Measurements from ENCODE around the gene ELN. TPM values are rescaled to one million over a fixed set of nuclear protein-coding genes. Genes with fewer than 3 reads are reported as not detected.
"Not testable (repeated sequence)": the region's sequence is repeated elsewhere in the genome, so short reads cannot be mapped to it uniquely, and the experiment has no call there.

The ELN gene
- 100 to 1,000 TPM; 354 to 999 TPM for total RNA-seq
- long read RNA-seq, donor 1, transcript ELN-221 (32 exons, 2,583 nt): major isoform, 37 of 395 reads
- long read RNA-seq, donor 1, transcript ELN-209 (32 exons, 3,109 nt): minor isoform, 15 of 395 reads
- long read RNA-seq, donor 1, transcript ELN-201 (33 exons, 3,781 nt): minor isoform, 29 of 395 reads
- long read RNA-seq, donor 1, partial matches to known transcripts: 190 of 395 reads
- long read RNA-seq, donor 1, other reads (novel, unspliced or antisense): 111 of 395 reads
- long read RNA-seq, donor 2, transcript ELN-221 (32 exons, 2,583 nt): major isoform, 20 of 269 reads
- long read RNA-seq, donor 2, transcript ELN-209 (32 exons, 3,109 nt): minor isoform, 8 of 269 reads
- long read RNA-seq, donor 2, transcript ELN-201 (33 exons, 3,781 nt): minor isoform, 16 of 269 reads
- long read RNA-seq, donor 2, partial matches to known transcripts: 76 of 269 reads
- long read RNA-seq, donor 2, other reads (novel, unspliced or antisense): 145 of 269 reads

DNA sequence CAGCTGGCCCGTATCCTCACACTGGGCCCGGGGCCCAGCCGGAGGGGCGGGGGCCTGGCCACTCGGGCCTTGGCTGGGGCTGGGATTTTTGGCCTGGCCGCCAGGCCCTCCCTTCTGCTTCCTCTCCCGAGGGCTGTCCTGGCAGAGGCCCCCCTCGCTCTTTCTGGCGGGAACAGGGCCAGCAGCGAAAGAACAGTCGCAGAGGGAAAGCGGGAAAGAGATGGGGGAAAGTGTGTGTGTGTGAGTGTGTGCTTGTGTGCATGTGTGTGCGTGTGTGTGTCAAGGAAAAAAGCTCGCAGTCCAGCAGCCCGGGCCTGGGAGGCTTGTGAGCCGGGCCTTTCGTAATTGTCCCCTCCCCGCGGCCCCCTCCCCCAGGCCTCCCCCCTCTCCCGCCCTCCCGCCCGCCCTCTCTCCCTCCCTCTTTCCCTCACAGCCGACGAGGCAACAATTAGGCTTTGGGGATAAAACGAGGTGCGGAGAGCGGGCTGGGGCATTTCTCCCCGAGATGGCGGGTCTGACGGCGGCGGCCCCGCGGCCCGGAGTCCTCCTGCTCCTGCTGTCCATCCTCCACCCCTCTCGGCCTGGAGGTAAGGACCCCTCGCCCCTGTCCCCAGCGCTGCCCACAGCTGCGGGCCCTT, at the start of gene ELN:
ELN (plus strand) TSS at position 491 of the 638 bp plus-strand sequence; CDS start at position 506, 15 bp downstream.
- peak; percentile 97 for DNase-seq (ENCODE audit: low spot score)
- intact Hi-C loops (cut with DNase I): loop anchor here (1.0 to 5.0 kb wide), 3 partner anchors 12 to 161 kb away; no protein-coding TSS in a partner anchor

DNA sequence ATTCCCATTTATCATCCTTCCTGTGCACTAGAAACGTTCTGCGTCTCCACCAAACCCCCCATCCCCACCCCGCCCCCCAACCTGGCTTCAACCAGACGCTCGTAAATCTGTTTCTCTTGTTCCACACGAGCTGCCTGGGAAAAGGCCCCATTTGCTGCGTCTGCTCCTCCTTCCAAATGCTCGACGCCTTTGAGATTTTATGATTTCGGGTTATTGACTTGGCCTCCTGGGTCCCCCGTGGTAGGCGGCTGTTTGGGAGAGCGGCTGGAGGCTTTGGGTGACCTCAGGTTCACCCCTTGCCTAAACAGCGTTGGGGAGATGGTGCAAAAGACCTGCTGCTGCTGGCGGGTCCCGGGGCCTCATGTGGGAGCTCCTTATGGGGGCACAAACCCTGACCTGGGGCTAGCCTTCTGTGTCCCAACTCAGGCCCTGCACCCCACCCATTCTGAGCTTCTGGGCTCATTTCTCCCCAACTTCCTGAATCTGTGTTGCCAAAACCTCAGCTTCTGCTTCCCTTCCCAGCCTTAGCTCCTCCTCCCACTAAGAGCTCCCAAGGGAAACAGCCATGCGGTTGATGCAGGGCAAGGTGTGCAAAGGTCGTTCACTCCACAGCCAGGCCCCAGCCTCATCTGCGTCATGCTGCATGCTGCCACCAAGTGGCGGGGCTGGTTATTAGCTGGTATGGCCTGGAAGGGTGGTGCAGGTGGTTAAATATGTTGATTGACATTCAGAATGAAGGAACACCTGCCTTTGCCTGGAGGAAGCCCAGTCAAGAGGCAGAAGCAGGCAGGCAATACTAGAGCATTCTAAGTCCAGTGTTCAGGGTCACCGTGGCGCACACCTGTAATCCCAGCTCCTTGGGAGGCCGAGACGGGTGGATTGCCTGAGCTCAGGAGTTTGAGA, 49.1 kb upstream of the ELN start:
- intact Hi-C loops (cut with DNase I): no loop called here
- DNase-seq (ENCODE audit: low spot score): peak; percentile 76

DNA sequence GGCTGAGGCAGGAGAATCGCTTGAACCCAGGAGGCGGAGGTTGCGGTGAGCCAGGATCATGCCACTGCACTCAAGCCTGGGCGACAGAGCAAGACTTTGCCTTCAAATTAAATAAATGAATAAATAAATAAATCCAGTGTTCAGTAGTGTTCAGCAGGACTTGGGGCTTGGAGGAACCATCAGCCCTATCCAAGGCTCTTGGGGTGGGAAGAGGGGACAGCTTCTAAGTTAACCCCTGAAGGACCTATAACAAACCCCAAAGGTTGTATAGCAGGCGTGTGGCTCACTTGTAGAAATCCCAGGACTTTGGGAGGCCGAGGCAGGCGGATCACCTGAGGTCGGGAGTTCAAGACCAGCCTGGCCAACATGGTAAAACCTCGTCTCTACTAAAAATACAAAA, 48.3 kb upstream of the ELN start:
- DNase-seq (ENCODE audit: low spot score): peak; percentile 37
- intact Hi-C loops (cut with DNase I): not testable (repeated sequence)

DNA sequence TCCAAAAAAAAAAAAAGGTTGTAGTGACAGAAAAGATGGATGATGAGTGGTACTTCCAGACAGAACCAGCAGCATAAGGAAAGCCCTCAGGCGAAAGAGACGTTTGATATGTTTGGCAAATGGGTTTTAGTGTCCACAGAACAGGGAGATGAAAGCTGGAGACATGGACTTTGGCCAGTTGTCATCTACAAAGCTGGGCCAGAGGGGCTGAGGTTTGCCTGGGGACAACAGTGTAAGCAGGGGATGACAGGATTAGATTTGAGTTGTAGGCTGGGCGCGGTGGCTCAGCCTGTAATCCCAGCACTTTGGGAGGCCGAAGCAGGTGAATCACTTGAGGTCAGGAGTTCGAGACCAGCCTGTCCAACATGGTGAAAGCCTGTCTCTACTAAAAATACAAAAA, 47.8 kb upstream of the ELN start:
- intact Hi-C loops (cut with DNase I): no loop called here
- DNase-seq (ENCODE audit: low spot score): no peak

DNA sequence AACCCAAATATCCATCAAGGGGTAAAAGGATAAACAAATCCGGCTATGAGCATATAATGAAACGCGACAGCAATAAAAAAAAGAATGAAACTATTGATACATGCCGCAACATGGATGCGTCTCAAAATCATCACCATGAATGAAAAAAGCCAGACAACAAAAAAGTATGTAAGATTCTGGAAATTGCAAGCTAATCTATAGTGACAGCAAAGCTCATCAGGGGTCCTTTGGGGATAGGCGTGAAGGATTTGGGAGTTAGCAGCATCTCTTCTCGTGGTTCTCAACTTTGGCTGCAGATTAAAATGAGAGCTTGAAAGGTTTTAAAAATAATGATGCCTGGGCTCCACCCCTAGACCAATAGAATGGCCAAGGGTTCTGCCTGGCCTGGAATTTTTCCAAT, 46.0 kb upstream of the ELN start:
- intact Hi-C loops (cut with DNase I): no loop called here
- no peak for DNase-seq (ENCODE audit: low spot score)

DNA sequence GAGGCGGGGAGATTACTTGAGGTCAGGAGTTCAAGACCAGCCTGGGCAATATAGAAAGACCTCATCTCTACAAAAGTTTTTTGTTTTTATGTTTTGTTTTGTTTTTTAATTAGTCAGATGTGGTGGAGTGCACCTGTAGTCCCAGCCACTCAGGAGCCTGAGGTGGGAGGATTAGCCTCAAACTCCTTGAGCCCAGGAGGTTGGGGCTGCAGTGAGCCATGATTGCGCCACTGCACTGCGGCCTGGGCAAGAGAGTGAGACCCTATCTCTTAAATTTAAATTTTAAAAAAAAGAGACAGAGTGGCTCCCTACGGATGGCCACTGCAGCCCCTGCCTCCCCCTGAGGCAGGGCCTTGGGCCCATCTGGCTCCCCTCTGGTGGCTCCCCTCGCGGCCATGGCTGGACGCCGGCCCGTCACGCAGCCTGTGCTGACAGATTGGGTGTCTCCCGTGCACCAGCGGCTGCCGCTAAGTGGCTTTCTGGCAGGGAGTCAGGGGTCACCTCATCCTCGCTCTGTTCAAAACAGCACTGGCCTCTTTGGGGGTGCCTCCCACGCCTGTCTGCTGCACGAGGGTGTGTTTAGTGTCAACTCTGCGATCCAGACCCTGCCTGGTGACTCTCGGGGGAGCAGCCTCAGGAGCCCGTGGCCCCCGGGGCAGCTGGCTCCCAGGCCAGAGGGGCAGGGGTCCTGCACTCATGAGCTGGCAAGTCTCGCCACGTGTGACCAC, 44.4 kb upstream of the ELN start:
- DNase-seq (ENCODE audit: low spot score): peak; percentile 84
- intact Hi-C loops (cut with DNase I): no loop called here

DNA sequence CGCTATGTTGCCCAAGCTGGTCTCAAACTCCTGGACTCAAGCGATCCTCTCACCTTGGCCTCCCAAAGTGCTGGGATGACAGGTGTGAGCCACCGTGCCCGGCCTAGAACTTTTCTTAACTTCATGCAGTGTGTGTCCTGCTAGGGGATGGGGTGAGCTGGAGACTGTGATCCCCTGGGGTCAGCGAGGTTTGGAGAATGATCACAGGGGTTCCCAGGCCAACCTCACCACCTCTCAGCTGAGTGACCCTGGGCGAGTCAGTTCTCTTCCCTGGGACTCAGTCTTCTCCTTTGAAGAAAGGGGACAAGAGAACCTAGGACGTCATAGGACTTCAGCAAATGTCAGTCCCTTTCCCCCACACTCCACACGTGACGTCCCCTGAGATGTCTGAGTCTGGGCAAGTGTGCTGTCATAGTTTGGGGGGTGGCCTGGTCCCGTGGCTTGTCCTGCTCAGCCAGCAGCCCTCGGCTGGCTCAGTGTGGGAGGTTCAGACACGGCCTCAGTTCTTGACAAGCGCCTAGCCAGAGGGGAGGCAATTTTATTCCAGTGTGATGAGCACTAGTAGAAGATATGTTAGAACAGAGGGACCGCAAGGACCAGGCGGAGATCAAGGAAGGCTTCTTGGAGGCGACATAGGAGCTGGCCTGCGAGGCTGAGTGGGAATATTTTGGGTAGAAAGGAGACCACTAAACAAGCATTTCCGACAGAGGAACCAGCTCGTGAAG, 43.3 kb upstream of the ELN start:
- DNase-seq (ENCODE audit: low spot score): no peak
- intact Hi-C loops (cut with DNase I): no loop called here

DNA sequence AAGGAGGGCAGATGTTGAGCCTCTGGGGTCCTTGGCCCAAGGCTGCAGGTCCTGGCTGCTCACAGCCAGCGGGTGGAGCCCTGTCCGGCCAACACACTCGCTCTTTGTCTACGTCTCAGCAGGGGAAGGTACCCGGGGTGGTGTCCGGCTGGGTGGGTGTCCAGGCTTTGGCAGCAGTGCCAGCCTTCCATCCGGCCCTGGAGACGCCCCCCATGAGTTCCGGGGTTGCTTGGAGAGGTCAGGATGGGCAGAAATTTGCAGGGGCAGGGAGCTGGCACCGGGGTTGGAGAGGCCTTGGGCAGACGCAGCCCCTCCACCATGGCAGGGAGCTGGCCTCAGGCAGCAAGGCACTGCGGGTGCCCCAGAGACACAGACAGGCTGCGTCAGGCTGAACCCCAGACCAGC, 42.2 kb upstream of the ELN start:
- no peak for DNase-seq (ENCODE audit: low spot score)
- intact Hi-C loops (cut with DNase I): no loop called here

DNA sequence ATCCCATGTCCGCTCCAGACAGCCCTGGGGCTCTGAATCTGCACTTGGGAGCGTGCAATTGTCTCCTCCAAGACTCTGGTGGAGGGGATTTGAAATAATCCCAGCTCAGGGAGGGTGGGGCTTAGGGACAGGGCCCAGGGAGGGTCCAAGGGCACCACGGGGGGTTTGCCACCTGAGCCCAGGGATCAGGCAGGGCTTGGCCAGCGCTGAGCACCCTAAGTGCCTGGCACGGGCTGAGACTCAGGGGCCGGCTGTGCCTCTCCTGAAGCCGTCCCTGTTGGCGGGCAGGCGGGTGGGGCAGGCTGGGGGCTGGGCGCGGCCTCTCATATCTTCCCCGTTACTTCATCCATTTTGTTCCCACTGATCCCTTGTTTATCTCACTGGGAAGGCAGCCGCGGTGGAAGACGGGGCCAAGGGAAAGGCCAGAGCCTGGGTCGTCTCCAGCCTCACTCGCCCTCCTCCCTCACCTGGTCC, 41.8 kb upstream of the ELN start:
- peak; percentile 89 for DNase-seq (ENCODE audit: low spot score)
- intact Hi-C loops (cut with DNase I): no loop called here

DNA sequence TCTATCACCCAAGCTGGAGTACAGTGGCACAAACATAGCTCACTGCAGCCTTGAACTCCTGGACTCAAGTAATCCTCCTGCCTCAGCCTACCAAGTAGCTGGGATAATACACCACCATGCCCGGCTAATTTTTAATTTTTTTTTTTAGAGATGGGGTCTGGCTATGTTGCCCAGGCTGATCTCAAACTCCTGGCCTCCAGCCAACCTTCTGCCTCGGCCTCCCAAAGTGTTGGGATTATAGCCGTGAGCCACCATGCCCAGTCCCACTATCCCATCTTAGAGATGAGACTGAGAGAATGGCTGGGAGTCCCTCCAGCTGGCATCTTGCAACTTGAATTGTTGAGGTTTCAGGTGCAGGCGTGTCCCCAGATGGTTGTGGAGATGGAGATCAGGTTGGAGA, 40.7 kb upstream of the ELN start:
- intact Hi-C loops (cut with DNase I): no loop called here
- DNase-seq (ENCODE audit: low spot score): no peak

DNA sequence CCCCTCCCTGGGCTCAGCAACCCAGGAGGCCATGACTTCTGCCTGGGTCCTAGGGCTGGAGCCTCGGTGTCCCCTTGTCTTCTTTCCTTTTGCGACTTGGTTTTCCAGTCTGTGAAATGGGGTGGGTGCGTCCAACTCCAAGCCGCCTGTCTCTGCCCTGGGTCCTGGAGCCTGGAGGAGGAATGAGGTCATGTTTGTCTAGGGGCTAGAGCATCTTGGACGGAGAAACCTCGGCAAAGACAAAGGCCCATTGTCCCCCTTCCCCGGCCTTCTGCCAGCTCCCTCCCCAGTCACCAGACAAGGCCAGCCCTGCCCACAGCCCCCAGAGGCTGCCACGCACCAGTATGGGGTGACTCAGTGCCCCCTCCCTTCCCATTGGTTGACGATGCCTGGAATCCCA, 39.8 kb upstream of the ELN start:
- intact Hi-C loops (cut with DNase I): no loop called here
- no peak for DNase-seq (ENCODE audit: low spot score)

DNA sequence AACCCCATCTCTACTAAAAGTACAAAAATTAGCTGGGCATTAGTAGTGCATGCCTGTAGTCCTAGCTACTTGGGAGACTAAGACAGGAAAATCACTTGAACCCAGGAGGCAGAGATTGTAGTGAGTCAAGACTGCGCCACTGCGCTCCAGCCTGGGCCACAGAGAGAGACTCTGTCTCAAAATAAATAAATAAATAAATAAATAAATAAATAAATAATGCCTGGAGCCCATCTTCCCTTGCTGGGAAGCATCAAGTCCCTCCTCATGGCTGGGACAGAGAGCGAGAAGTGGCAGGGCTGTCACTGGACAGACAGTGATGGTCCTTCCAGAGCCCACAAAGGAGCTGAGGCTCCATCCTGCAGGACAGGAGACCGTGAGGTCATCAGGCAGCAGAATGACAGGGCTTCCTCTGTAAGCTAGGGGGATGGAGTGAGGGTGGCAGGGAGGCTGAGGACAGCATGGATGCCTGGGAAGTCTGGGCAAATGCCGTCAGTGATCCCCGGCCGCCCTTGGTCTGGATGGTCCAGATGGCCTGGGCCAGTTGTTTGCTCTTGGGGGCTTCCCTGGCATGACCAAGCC, 36.4 kb upstream of the ELN start:
- no peak for DNase-seq (ENCODE audit: low spot score)
- intact Hi-C loops (cut with DNase I): loop anchor here in 1 of 2 donors (5.0 kb wide), 1 partner anchor 1631 kb away; no protein-coding TSS in a partner anchor

DNA sequence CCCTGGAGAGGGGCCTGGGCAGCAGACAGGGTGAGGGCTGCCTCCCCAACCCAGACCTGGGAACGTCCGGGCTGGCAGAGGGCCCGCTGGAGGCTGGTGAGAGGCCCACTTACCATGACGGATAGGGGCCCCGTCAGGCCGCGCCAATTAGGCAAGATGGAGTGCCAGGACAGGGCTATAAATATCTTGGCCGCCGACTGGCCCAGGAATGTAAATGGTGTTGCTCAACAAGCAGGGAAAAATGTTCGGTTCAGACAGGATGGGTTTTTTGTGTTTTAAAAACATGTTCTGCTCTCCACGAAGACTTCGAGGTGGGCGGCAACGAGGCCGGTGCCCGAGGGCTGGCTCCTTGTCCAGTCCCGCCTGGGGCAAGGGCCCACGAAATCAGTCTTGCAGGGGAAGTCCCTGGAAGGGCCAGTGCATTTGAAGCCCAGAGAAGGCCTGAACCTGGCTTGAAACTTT, 35.8 kb upstream of the ELN start:
- peak; percentile 92 for DNase-seq (ENCODE audit: low spot score)
- intact Hi-C loops (cut with DNase I): loop anchor here in 1 of 2 donors (5.0 kb wide), 1 partner anchor 1630 kb away; no protein-coding TSS in a partner anchor

DNA sequence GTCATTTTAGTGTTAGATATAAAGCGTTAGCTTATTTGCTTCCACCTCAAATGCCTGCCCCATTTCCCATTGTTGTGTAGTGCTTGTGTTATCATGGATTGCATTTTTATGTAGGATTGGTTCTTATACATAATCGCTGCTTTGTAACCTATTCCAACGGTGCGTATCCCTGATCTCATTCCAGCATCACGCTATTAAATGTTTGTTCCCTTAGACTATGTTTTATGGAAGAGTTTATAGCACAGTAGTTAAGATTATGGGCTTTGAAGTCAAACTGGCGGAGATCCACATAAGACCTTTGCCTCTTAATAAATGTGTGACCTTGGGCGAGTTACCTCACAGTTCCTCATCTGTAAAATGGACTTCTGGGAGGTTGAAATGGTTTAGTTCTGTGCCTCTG, 34.0 kb upstream of the ELN start:
- no peak for DNase-seq (ENCODE audit: low spot score)
- intact Hi-C loops (cut with DNase I): loop anchor here in 1 of 2 donors (5.0 kb wide), 1 partner anchor 1628 kb away; no protein-coding TSS in a partner anchor

DNA sequence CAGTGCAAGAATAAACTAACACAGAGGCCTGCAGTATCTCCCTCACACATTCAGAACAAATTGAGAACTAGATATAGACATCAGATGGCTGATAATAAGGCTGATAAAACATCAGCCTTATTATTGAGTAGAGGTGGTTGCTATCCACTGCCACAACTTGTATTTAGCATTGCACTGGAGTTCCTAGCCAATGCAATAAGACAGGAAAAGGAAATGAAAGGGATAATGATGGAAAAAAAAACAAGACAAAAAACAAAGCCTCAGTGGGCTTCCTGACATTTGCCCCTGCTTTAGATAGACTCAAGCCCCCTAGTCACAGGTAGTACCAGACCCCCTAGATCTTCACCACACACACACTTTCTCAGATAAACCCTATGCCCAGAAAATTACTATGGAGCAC, 33.2 kb upstream of the ELN start:
- DNase-seq (ENCODE audit: low spot score): no peak
- intact Hi-C loops (cut with DNase I): loop anchor here in 1 of 2 donors (5.0 kb wide), 1 partner anchor 1628 kb away; no protein-coding TSS in a partner anchor

DNA sequence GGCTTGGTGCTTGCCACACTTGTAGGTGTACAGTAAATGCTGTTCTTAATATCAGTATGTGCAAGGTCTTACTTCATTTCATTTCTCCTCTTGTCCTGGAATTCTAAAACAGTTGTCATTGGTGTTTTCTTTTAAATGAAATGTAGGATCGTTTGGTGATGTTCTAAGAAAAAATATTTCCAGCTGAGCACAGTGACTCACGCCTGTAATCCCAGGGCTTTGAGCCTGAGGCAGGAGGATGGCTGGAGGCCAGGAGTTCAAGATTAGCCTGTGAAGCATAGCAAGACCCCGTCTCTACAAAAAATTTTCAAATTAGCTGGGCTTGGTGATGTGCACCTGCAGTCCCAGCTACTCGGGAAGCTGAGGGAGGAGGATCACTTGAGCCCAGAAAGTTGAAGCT, 32.6 kb upstream of the ELN start:
- intact Hi-C loops (cut with DNase I): no loop called here
- DNase-seq (ENCODE audit: low spot score): no peak

DNA sequence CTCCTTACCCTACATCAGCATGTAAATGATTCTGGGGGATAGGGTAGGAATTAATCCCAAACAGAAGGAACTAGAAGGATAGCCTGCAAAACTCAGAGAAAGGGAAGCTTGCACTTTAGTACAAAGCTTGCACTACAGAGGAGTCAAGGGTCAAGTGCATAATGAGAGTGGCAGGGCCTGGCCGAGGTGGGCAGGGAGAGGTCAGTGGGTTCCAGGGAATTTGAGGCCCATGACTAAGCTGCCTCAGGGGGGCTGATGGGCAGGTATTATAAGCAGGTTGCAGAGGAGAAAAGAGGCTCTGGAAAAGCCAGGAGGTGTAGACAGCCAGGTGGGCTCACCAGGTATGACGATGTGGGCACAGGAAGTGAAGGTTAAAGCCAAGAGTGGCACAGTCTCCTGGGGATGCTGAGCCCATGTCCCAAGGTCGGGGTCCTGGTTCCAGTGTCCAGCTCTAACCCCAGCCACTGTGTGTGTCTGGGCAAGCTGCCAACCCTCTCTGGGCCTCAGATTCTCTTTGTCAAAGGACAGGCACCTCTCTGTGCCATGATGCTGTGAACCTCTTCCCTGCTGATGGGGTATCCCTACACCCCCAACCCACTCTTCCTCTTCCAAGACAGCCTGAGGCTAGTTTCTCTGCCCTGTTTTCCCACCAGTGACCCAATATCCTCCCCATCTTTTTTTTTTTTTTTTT, 32.0 kb upstream of the ELN start:
- intact Hi-C loops (cut with DNase I): no loop called here
- DNase-seq (ENCODE audit: low spot score): no peak

Measured in posterior vena cava (tissue), 2 donors.